VCaP (cell line): ENCODE results near the gene ACP6.

Source experiments
- H3K27ac ChIP-seq: fragments of 450-650 bp; 2 replicates; pipeline ENCODE4 v1.5.1; 2017
- CTCF ChIP-seq: fragments of 450-650 bp; conservative IDR thresholded peaks from 2 replicates; pipeline ENCODE4 v1.5.1; 2017; ENCODE audit warnings: mild to moderate bottlenecking, moderate library complexity

ACP6 gene

GRCh38 chr1:147670319-147671001, at the start of gene ACP6:
ACP6 (minus strand) TSS chr1:147670524; CDS start chr1:147670048, 476 bp downstream.
- peak within 1 kb of the TSS; percentile 97 for H3K27ac ChIP-seq
- TF ChIP-seq CTCF: no peak

- no peak for TF ChIP-seq CTCF
- no peak overlapping the region for H3K27ac ChIP-seq
Measured at GRCh38 chr1:147719711-147720225, 49.4 kb upstream of the ACP6 start.

- H3K27ac ChIP-seq: no peak overlapping the region
- no peak for TF ChIP-seq CTCF
Measured at GRCh38 chr1:147719029-147719698, 48.8 kb upstream of the ACP6 start.

- no peak for TF ChIP-seq CTCF
- peak overlapping the region; percentile 58 for H3K27ac ChIP-seq
Measured at GRCh38 chr1:147717706-147718097, 47.4 kb upstream of the ACP6 start.

- TF ChIP-seq CTCF: no peak
- peak overlapping the region; percentile 58 for H3K27ac ChIP-seq
Measured at GRCh38 chr1:147717051-147717705, 46.9 kb upstream of the ACP6 start.

GRCh38 chr1:147712605-147713004, 42.3 kb upstream of the ACP6 start:
- H3K27ac ChIP-seq: no peak overlapping the region
- no peak for TF ChIP-seq CTCF
